C4-2B (cell line): ENCODE measurements around the gene EHD1.

Source experiments
- H3K27ac ChIP-seq: fragments of 450-650 bp; 2 replicates; pipeline ENCODE4 v1.5.1; 2017
- ZFX ChIP-seq: fragments of 450-650 bp; IDR thresholded peaks from 2 replicates; pipeline ENCODE4 v1.6.1; 2017
- TF ChIP-seq, protein P1 (sequence below): fragments of 450-650 bp; conservative IDR thresholded peaks from 2 replicates; pipeline ENCODE4 v1.5.1; 2017; ENCODE audit warnings: mild to moderate bottlenecking

EHD1 gene

DNA sequence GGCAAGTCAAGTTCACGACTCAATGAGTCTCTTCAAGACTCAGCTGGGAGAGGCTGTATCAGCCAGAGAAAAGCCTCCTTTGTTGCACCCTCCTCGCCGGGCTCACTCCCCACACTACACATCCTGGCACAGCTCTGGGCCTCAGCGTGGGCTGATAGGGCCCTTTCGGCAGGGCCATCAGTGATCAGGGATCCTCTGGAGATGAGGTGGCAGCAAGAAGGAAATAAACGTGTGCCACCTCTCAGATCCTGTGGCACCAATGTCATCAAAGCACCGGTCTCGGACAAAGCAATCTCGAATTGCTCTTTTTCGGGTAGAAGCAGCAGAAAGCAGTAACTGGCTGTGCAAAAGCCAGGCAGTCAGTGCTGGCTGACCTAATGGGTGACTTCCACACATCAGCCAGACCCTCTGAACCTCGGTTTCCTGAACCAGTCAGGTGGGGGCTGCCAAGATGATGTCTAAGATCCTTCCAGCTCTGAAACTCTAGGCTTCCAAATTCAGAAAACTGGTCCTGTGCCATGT, 2.1 kb downstream of the EHD1 start:
- peak overlapping the region; percentile 90; the same call in 1 of the 2 replicates for H3K27ac ChIP-seq

DNA sequence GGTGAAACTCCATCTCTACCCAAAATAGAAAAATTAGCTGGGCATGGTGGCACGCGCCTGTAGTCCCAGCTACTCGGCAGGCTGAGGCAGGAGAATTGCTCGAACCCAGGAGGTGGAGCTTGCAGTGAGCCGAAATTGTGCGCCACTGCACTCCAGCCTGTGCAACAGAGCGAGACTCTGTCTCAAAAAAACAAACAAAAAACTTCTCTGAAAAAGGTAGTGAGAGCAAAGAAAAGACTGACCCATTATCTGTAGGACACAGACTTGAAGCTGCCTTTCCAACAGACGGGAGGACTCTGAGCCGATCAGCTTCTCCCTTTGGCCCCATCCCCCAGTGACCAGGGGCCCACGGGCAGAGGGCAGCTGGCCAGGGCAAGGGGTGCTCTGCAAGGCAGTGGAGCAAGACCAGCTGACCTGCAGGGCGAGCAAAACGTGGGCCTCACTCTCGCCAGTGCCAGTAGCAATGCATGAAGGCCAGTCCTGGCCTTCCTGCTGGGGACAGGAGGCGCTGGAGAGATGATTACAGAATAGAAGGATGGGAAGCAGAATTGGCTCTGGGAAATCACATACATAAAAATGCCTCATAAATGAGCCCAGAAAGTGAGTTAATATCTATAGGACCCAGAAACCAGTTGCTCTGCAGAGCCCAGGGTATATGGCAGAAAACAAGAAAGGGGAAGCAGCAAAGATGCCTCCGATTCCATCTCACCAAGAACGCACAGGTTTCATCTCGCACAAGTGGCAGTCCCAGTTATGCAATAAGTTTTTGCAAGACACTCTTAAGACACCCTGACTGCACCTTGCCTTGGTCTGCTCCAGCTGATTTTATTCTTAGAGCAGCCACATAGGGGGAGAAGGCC, 2.8 kb downstream of the EHD1 start:
- no peak overlapping the region for H3K27ac ChIP-seq
- TF ChIP-seq ZFX = no peak
- TF ChIP-seq, protein P1, sequence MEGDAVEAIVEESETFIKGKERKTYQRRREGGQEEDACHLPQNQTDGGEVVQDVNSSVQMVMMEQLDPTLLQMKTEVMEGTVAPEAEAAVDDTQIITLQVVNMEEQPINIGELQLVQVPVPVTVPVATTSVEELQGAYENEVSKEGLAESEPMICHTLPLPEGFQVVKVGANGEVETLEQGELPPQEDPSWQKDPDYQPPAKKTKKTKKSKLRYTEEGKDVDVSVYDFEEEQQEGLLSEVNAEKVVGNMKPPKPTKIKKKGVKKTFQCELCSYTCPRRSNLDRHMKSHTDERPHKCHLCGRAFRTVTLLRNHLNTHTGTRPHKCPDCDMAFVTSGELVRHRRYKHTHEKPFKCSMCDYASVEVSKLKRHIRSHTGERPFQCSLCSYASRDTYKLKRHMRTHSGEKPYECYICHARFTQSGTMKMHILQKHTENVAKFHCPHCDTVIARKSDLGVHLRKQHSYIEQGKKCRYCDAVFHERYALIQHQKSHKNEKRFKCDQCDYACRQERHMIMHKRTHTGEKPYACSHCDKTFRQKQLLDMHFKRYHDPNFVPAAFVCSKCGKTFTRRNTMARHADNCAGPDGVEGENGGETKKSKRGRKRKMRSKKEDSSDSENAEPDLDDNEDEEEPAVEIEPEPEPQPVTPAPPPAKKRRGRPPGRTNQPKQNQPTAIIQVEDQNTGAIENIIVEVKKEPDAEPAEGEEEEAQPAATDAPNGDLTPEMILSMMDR = no peak

More for the DNA sequence above, 2.1 kb downstream of the EHD1 start:
- no peak for TF ChIP-seq ZFX
- TF ChIP-seq, protein P1 = no peak

DNA sequence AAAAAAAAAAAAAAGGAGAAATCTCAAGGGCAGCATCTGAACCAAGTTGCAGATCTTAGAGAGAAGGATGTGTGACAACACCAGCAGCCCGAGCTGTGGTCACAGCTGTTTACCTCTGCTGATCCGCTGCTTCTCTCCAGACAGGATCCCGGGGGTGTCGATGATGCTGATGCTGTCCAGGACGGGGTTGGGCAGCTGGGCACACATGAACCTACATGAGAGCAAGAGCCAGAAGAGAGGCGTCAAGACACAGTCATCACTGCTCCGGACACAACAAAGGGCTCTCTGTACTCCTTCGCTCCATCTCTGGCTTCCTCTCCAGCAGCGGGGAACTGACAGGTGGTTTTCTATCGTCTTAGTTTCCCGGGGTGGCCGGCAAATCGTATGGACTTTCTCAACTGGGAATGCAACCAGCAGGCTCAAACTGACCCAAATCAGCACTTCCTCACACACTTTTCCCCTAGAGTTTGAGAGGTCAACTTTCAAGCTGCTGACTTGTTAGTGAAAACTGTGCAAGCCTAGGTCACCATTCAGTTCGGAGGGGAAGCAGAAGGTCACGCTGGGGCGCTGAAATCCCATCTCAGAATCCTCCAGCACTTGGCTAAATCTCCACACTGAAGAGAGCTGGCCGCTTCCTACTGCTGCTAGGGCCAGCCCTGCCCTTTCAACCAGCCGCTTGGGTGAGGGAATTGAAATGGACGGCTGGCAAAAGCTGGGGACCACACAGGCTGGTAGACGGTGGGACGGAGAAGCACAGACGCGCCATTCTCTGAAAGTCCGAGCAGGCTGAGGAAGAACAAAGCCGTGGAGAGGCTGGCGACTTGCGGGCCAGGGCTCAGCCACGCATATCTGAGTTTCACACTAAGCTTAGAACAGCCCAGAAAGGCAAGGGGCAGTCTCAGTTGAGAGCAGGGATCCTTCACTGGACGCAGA, 3.8 kb downstream of the EHD1 start:
- no peak for TF ChIP-seq ZFX
- TF ChIP-seq, protein P1 = no peak
- H3K27ac ChIP-seq = no peak overlapping the region

DNA sequence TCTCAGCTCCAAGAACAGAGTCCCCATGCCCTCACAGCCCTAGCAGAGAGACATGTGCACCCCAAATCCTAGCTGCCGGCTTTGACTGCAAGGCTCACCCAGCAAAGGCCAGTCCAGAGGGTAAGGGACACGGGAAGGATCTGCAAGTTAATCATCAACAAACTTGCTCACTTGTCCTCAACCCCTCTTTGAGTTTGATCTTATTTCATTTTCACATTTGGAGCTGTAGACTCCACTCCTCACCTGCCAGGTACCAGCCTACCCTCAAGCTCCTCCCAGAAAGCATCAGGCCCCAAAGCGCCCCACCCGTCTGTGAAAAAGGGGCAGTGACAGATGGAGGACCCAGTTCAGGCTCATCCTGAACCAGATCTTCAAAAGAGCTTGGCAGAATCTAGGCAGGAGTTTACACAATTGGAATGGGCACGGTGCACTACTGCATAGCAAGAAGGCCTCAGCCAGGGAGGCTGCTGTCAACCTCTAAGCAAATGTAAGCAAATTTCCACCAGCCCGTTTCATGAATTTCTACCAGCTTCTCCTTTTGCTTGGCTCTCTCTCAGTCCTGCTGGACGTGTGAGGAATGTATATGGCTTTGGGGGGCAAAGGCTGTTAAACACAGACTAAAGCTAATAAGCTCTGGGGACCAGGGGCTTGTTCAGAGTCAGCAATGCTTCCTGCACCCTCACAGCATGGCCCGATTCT, 5.5 kb downstream of the EHD1 start:
- TF ChIP-seq ZFX = no peak
- TF ChIP-seq, protein P1 = no peak
- no peak overlapping the region for H3K27ac ChIP-seq

DNA sequence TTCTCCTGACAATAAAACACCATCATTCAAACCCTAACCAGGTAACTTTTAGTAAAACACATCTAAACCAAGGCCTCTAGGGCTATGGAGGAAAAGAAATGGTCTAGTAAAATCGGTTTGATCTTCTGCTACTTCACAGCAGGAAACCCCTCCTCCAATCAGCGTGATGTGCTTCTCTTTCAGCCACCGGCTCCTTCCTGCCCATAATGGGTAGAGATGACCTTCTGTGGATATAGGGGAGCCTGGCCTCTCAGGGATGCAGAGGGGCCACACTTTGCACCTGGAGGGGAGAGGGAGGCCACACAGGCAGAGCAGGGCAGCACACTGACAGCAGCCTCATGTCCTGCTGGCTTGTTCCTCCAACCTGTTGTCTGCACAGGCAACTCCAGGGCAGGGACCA, 6.9 kb downstream of the EHD1 start:
- no peak overlapping the region for H3K27ac ChIP-seq
- TF ChIP-seq ZFX = no peak
- TF ChIP-seq, protein P1 = no peak

DNA sequence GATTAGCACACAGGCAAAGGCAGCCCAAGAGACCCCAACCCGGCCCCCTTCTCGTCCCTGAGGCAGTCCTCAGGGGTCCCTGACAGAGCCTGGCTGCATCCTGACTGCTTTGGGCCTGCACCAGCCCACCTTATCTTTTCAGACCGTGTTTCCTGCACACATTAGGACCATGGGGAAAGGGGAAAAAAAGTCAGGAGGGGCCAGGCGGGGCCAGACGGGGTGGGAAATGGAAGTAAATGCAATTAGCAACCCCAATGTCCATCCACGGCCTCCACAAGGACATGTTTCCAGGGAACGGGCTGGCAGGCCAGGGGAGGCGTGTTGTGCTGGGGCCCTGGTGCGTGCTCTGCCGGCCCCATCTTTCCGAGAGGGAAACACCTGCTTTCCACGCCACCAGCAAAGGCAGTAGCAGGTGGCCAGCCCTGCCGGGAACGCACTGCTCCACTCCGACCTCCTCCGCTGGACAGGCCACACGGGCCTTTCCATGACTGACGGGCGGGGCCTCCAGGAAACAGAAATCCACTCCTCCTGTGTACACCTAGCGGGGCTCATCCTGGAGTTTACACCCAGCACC, 7.4 kb downstream of the EHD1 start:
- H3K27ac ChIP-seq = no peak overlapping the region
- TF ChIP-seq ZFX = no peak
- TF ChIP-seq, protein P1 = no peak
